K562 (cell line): ENCODE measurements around the gene CD70. TPM values are rescaled to one million over a fixed set of nuclear protein-coding genes. Genes with fewer than 3 reads are reported as not detected.
A peak's percentile ranks its signal among the peaks of the same experiment; 100 is the strongest.

Experiments
- FOXM1 ChIP-seq, 2 experiments: fragments of 450-650 bp in 1 of 2; sonication (generic) in 1 of 2; formaldehyde crosslinking in 1 of 2; IDR thresholded peaks; 2 replicates each; pipeline versions ENCODE4 v1.6.1 to v1.9.0; 2017 to 2022; ENCODE audit warnings: low read depth in 2 of 2, mild to moderate bottlenecking in 2 of 2, missing genetic modification reagents in 1 of 2, moderate library complexity in 1 of 2
- ZNF24 ChIP-seq: fragments of 450-650 bp; IDR thresholded peaks from 2 replicates; pipeline ENCODE4 v1.6.1; 2016
- polyA plus RNA-seq, 8 experiments: library from polyadenylated mRNA; depleted of rRNA in 4 of 8; stranded (reverse) in 5 of 8; unstranded in 3 of 8; fragments of >200 nt; fragmentation: Nextera tagmentation in 2 of 8; fragmentation: Illumina TruSeq in 1 of 8; extraction: Ambion mirVana in 2 of 8; extraction: Trizol in 1 of 8; gene quantifications; 2 replicates each; pipeline versions ENCODE4 v1.2.1 to v1.2.3, GENCODE V29; 2011 to 2014; ENCODE audit warnings: inconsistent platforms in 1 of 8, missing spikeins in 1 of 8
- total RNA-seq, 7 experiments: library from RNA; depleted of rRNA in 6 of 7; stranded (reverse); fragments of >200 nt in 6 of 7; fragmentation: Illumina TruSeq in 2 of 7; extraction: Trizol in 2 of 7; gene quantifications; 2 replicates each; pipeline versions ENCODE4 v1.2.1 to v1.2.3, GENCODE V29; 2011 to 2021; ENCODE audit warnings: low replicate concordance in 1 of 7
- TF ChIP-seq, protein P1 (sequence below), 3 experiments: fragments of 200-800 bp in 1 of 3; fragments of 250-450 bp in 1 of 3; fragments of 450-650 bp in 1 of 3; sonication (Bioruptor Pico) in 1 of 3; sonication (Bioruptor generic) in 1 of 3; formaldehyde crosslinking in 1 of 3; IDR thresholded peaks; 2 replicates each; pipeline versions ENCODE4 v1.6.1 to v1.8.0; 2016 to 2022; ENCODE audit warnings: mild to moderate bottlenecking in 2 of 3, missing genetic modification characterization in 2 of 3, missing compliant biosample characterization in 1 of 3, moderate library complexity in 1 of 3
- TF ChIP-seq, protein P2 (sequence below): fragments of 450-650 bp; IDR thresholded peaks from 2 replicates; pipeline ENCODE4 v1.6.1; 2016; ENCODE audit warnings: mild to moderate bottlenecking, moderate library complexity

CD70 gene
- total and polyA plus RNA-seq, 9 of the 15 experiments (the other 6 are each of a cell fraction or from before 2014, with no cell fraction given) = 0.06 to 0.58 (median 0.33) TPM; not detected in 4

DNA sequence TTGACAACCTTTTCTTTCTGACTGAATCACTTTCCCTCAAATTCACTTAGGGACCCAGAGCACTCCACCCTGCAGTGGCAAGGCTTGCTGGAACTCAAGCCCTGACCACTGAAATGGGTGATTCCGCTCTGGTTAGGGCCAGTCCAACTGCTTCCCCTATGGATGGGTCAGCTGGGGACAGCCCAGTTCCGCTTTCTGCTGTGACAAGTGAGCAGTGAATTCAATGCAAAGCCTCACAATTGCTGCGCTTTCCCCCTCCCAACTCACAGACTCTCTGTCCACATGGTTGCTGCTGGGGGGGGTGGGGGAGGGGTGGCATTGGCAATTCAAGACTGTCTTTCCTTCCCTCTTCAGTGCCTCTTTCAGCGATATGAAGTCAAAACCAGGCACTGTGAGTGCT lies 18.7 kb downstream of the CD70 start (continued):
- TF ChIP-seq, protein P1, sequence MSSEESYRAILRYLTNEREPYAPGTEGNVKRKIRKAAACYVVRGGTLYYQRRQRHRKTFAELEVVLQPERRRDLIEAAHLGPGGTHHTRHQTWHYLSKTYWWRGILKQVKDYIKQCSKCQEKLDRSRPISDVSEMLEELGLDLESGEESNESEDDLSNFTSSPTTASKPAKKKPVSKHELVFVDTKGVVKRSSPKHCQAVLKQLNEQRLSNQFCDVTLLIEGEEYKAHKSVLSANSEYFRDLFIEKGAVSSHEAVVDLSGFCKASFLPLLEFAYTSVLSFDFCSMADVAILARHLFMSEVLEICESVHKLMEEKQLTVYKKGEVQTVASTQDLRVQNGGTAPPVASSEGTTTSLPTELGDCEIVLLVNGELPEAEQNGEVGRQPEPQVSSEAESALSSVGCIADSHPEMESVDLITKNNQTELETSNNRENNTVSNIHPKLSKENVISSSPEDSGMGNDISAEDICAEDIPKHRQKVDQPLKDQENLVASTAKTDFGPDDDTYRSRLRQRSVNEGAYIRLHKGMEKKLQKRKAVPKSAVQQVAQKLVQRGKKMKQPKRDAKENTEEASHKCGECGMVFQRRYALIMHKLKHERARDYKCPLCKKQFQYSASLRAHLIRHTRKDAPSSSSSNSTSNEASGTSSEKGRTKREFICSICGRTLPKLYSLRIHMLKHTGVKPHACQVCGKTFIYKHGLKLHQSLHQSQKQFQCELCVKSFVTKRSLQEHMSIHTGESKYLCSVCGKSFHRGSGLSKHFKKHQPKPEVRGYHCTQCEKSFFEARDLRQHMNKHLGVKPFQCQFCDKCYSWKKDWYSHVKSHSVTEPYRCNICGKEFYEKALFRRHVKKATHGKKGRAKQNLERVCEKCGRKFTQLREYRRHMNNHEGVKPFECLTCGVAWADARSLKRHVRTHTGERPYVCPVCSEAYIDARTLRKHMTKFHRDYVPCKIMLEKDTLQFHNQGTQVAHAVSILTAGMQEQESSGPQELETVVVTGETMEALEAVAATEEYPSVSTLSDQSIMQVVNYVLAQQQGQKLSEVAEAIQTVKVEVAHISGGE (CRISPR knock-in tag; IDR thresholded peaks at IDR 0.05) = 0 out of 6 replicates have a peak, but pooled peaks of 1 of the 3 experiments have one; percentile 27
- TF ChIP-seq ZNF24 (peak; percentile 31; the same call in 1 of the 2 replicates), FOXM1 (IDR thresholded peaks at IDR 0.05; ENCODE audit: low read depth) (no peak), FOXM1 (CRISPR knock-in tag; IDR thresholded peaks at IDR 0.05; ENCODE audit: low read depth) (no peak)
- TF ChIP-seq, protein P2, sequence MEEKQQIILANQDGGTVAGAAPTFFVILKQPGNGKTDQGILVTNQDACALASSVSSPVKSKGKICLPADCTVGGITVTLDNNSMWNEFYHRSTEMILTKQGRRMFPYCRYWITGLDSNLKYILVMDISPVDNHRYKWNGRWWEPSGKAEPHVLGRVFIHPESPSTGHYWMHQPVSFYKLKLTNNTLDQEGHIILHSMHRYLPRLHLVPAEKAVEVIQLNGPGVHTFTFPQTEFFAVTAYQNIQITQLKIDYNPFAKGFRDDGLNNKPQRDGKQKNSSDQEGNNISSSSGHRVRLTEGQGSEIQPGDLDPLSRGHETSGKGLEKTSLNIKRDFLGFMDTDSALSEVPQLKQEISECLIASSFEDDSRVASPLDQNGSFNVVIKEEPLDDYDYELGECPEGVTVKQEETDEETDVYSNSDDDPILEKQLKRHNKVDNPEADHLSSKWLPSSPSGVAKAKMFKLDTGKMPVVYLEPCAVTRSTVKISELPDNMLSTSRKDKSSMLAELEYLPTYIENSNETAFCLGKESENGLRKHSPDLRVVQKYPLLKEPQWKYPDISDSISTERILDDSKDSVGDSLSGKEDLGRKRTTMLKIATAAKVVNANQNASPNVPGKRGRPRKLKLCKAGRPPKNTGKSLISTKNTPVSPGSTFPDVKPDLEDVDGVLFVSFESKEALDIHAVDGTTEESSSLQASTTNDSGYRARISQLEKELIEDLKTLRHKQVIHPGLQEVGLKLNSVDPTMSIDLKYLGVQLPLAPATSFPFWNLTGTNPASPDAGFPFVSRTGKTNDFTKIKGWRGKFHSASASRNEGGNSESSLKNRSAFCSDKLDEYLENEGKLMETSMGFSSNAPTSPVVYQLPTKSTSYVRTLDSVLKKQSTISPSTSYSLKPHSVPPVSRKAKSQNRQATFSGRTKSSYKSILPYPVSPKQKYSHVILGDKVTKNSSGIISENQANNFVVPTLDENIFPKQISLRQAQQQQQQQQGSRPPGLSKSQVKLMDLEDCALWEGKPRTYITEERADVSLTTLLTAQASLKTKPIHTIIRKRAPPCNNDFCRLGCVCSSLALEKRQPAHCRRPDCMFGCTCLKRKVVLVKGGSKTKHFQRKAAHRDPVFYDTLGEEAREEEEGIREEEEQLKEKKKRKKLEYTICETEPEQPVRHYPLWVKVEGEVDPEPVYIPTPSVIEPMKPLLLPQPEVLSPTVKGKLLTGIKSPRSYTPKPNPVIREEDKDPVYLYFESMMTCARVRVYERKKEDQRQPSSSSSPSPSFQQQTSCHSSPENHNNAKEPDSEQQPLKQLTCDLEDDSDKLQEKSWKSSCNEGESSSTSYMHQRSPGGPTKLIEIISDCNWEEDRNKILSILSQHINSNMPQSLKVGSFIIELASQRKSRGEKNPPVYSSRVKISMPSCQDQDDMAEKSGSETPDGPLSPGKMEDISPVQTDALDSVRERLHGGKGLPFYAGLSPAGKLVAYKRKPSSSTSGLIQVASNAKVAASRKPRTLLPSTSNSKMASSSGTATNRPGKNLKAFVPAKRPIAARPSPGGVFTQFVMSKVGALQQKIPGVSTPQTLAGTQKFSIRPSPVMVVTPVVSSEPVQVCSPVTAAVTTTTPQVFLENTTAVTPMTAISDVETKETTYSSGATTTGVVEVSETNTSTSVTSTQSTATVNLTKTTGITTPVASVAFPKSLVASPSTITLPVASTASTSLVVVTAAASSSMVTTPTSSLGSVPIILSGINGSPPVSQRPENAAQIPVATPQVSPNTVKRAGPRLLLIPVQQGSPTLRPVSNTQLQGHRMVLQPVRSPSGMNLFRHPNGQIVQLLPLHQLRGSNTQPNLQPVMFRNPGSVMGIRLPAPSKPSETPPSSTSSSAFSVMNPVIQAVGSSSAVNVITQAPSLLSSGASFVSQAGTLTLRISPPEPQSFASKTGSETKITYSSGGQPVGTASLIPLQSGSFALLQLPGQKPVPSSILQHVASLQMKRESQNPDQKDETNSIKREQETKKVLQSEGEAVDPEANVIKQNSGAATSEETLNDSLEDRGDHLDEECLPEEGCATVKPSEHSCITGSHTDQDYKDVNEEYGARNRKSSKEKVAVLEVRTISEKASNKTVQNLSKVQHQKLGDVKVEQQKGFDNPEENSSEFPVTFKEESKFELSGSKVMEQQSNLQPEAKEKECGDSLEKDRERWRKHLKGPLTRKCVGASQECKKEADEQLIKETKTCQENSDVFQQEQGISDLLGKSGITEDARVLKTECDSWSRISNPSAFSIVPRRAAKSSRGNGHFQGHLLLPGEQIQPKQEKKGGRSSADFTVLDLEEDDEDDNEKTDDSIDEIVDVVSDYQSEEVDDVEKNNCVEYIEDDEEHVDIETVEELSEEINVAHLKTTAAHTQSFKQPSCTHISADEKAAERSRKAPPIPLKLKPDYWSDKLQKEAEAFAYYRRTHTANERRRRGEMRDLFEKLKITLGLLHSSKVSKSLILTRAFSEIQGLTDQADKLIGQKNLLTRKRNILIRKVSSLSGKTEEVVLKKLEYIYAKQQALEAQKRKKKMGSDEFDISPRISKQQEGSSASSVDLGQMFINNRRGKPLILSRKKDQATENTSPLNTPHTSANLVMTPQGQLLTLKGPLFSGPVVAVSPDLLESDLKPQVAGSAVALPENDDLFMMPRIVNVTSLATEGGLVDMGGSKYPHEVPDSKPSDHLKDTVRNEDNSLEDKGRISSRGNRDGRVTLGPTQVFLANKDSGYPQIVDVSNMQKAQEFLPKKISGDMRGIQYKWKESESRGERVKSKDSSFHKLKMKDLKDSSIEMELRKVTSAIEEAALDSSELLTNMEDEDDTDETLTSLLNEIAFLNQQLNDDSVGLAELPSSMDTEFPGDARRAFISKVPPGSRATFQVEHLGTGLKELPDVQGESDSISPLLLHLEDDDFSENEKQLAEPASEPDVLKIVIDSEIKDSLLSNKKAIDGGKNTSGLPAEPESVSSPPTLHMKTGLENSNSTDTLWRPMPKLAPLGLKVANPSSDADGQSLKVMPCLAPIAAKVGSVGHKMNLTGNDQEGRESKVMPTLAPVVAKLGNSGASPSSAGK = 0 out of 2 replicates have a peak, but pooled peaks have one; percentile 21
